CD4-positive, alpha-beta memory T cell (primary cell): ENCODE data around the gene RPL18A. TPM values are rescaled to one million over a fixed set of nuclear protein-coding genes. Genes with fewer than 3 reads are reported as not detected.
A peak's percentile ranks its signal among the peaks of the same experiment; 100 is the strongest.

Source experiments
- CTCF ChIA-PET: fragments of 350-600 bp; sonication (Branson Sonifier 250); formaldehyde crosslinking; loops from one replicate; lab custom pipeline; 2021; ENCODE audit warnings: inconsistent platforms; ENCODE audit not compliant: partially characterized antibody; lab: Charles Lee
- POLR2A ChIA-PET: fragments of 350-600 bp; sonication (Branson Sonifier 250); formaldehyde crosslinking; loops from one replicate; lab custom pipeline; 2021; ENCODE audit not compliant: partially characterized antibody; lab: Charles Lee
- DNase-seq, 5 donors: peaks; one replicate each; pipeline versions ENCODE4 v3.0.0 to v3.0.0-alpha.2; 2020 to 2022; ENCODE audit warnings: mixed read lengths in 1 of 5
- H3K27ac ChIP-seq: one replicate; pipeline ENCODE4 v1.7.0; 2013; ENCODE audit warnings: low read depth, low read length
- H3K27me3 ChIP-seq: 2 replicates; pipeline ENCODE4 v1.7.0; 2013; ENCODE audit warnings: mild to moderate bottlenecking, low read length, moderate library complexity; ENCODE audit not compliant: insufficient read depth
- H3K36me3 ChIP-seq: 2 replicates; pipeline ENCODE4 v1.7.0; 2013; ENCODE audit warnings: mild to moderate bottlenecking, low read length, moderate library complexity; ENCODE audit not compliant: insufficient read depth
- H3K4me1 ChIP-seq: 2 replicates; pipeline ENCODE4 v1.7.0; 2013; ENCODE audit warnings: mild to moderate bottlenecking, low read length, moderate library complexity; ENCODE audit not compliant: insufficient read depth
- H3K4me3 ChIP-seq, 2 donors: one replicate each; pipeline ENCODE4 v1.7.0; 2013; ENCODE audit warnings: low read length in 2 of 2, mild to moderate bottlenecking in 1 of 2
- H3K9me3 ChIP-seq, 2 donors: one replicate each; pipeline ENCODE4 v1.7.0; 2013; ENCODE audit warnings: low read length in 2 of 2, control low read depth in 1 of 2; ENCODE audit not compliant: control insufficient read depth in 1 of 2
- H3K27ac Mint-ChIP-seq, 7 donors: one replicate each; pipeline ENCODE4 v1.8.0; 2020 to 2021; ENCODE audit warnings: mixed read lengths in 7 of 7, mild to moderate bottlenecking in 6 of 7, inconsistent platforms in 3 of 7, moderate library complexity in 3 of 7
- H3K27me3 Mint-ChIP-seq, 2 donors: one replicate each; pipeline ENCODE4 v1.8.0; 2020 to 2021; ENCODE audit warnings: mixed read lengths in 2 of 2
- H3K36me3 Mint-ChIP-seq, 2 donors: one replicate each; pipeline ENCODE4 v1.8.0; 2020 to 2021; ENCODE audit warnings: mixed read lengths in 2 of 2, inconsistent platforms in 1 of 2, mild to moderate bottlenecking in 1 of 2
- H3K4me1 Mint-ChIP-seq, 4 donors: one replicate each; pipeline ENCODE4 v1.8.0; 2020 to 2021; ENCODE audit warnings: mixed read lengths in 4 of 4, mild to moderate bottlenecking in 1 of 4
- H3K4me3 Mint-ChIP-seq, 8 donors: one replicate each; pipeline ENCODE4 v1.8.0; 2020 to 2021; ENCODE audit warnings: mixed read lengths in 8 of 8, mild to moderate bottlenecking in 7 of 8, moderate library complexity in 6 of 8, inconsistent platforms in 3 of 8
- H3K9me3 Mint-ChIP-seq, 8 donors: one replicate each; pipeline ENCODE4 v1.8.0; 2020 to 2021; ENCODE audit warnings: mixed read lengths in 8 of 8, mild to moderate bottlenecking in 5 of 8, inconsistent platforms in 3 of 8, moderate library complexity in 1 of 8
- intact Hi-C: fragments of 100-400 bp; cut with micrococcal nuclease; formaldehyde crosslinking; loops from one replicate; pipeline ENCODE4 v1.15.1; 2023
- polyA plus RNA-seq, 2 donors: library from polyadenylated mRNA; unstranded; fragments of 300-500 nt; fragmentation: Illumina TruSeq; gene quantifications; one replicate each; pipeline ENCODE4 v1.2.3, GENCODE V29; 2021
- total RNA-seq, 2 experiments: library from RNA; stranded (reverse); gene quantifications; one replicate each; pipeline ENCODE4 v1.2.3, GENCODE V29; 2021

Gene RPL18A
- total RNA-seq (1,000 to 10,000 TPM; 3,084 to 3,117 TPM), polyA plus RNA-seq (1,000 to 10,000 TPM; 3,184 to 4,119 TPM)

- peaks cover 36% of the 10 kb centered on the region for H3K4me1 ChIP-seq
- intact Hi-C loops = loop anchor here (1.0 to 10.0 kb wide), 9 partner anchors 9 to 395 kb away; partner anchors contain the start of genes FCHO1, MAP1S and NXNL1
- peak; percentile 96 to 100 (median 99) for DNase-seq
- Mint-ChIP-seq H3K36me3 (peaks cover 29 to 35% of the 10 kb centered on the region in 2 donors), H3K4me1 (peaks cover 21 to 46% (median 29%) of the 10 kb centered on the region in 4 donors), H3K9me3 (peaks cover 0 to 2% (median 0%) of the 10 kb centered on the region in 8 donors), H3K4me3 (peak within 1 kb of the TSS; percentile 98 to 100 (median 100)), H3K27me3 (no peaks in the 10 kb centered on the region), H3K27ac (peak within 1 kb of the TSS; percentile 88 to 100 (median 98))
- CTCF ChIA-PET = interaction anchor here (0.6 to 11.3 kb wide), 39 partner anchors 10 to 410 kb away, joined by 3 to 306 read pairs (median 3); partner anchors contain the start of genes CCDC124, JAK3, MAP1S and SLC5A5
- peak within 1 kb of the TSS; percentile 91 to 100 for H3K4me3 ChIP-seq
- peaks cover 38% of the 10 kb centered on the region for H3K36me3 ChIP-seq
- H3K9me3 ChIP-seq = no peaks in the 10 kb centered on the region
- H3K27me3 ChIP-seq = no peaks in the 10 kb centered on the region
- POLR2A ChIA-PET = interaction anchor here (0.6 to 8.1 kb wide), 31 partner anchors 10 to 931 kb away, joined by 3 to 340 read pairs (median 4); partner anchors contain the start of genes ARRDC2, CCDC124, FCHO1 and JAK3
- peak within 1 kb of the TSS; percentile 79 for H3K27ac ChIP-seq
These were observed at the start of gene RPL18A for GRCh38 chr19:17859533-17860330. Gene RPL18A (plus strand): TSS chr19:17859910. CDS start chr19:17859957, 47 bp downstream.

- no peaks in the 10 kb centered on the region for H3K9me3 Mint-ChIP-seq
- DNase-seq = no peak
- intact Hi-C loops = no loop called here
These were observed 48.6 kb upstream of the RPL18A start for GRCh38 chr19:17811103-17811502.

GRCh38 chr19:17811681-17812080 lies 48.0 kb upstream of the RPL18A start:
- Mint-ChIP-seq H3K4me1 (peaks cover 4 to 18% (median 7%) of the 10 kb centered on the region in 4 donors), H3K36me3 (peaks cover 1 to 4% of the 10 kb centered on the region in 2 donors), H3K27me3 (no peaks in the 10 kb centered on the region), H3K4me3 (no peak overlapping the region), H3K9me3 (no peaks in the 10 kb centered on the region), H3K27ac (peak overlapping the region in 1 of 7 donors; percentile 10)
- Histone ChIP-seq H3K27ac (no peak overlapping the region), H3K4me3 (no peak overlapping the region), H3K36me3 (no peaks in the 10 kb centered on the region), H3K4me1 (peaks cover 15% of the 10 kb centered on the region), H3K27me3 (no peaks in the 10 kb centered on the region), H3K9me3 (no peaks in the 10 kb centered on the region)
- intact Hi-C loops = no loop called here
- ChIA-PET POLR2A (no interaction called here), CTCF (no interaction called here)
- DNase-seq = no peak

More at GRCh38 chr19:17811103-17811502, 48.6 kb upstream of the RPL18A start:
- Histone ChIP-seq H3K9me3 (no peaks in the 10 kb centered on the region), H3K36me3 (no peaks in the 10 kb centered on the region), H3K4me3 (no peak overlapping the region), H3K27ac (no peak overlapping the region), H3K27me3 (no peaks in the 10 kb centered on the region), H3K4me1 (peaks cover 20% of the 10 kb centered on the region)
- H3K4me3 Mint-ChIP-seq = no peak overlapping the region
- H3K27me3 Mint-ChIP-seq = no peaks in the 10 kb centered on the region
- CTCF ChIA-PET = no interaction called here
- H3K36me3 Mint-ChIP-seq = peaks cover 0 to 4% of the 10 kb centered on the region in 2 donors
- H3K27ac Mint-ChIP-seq = no peak overlapping the region
- POLR2A ChIA-PET = interaction anchor here (0.6 kb wide), 1 partner anchor 62 kb away, joined by 5 read pairs; no protein-coding TSS in a partner anchor
- peaks cover 4 to 21% (median 7%) of the 10 kb centered on the region in 4 donors for H3K4me1 Mint-ChIP-seq

- H3K9me3 ChIP-seq = no peaks in the 10 kb centered on the region
- H3K4me3 ChIP-seq = no peak overlapping the region
- no peak overlapping the region for H3K4me3 Mint-ChIP-seq
- DNase-seq = no peak
- no peaks in the 10 kb centered on the region for H3K27me3 ChIP-seq
- ChIA-PET CTCF (no interaction called here), POLR2A (no interaction called here)
- H3K27me3 Mint-ChIP-seq = no peaks in the 10 kb centered on the region
- peaks cover 4 to 14% (median 7%) of the 10 kb centered on the region in 4 donors for H3K4me1 Mint-ChIP-seq
- peaks cover 1 to 4% of the 10 kb centered on the region in 2 donors for H3K36me3 Mint-ChIP-seq
- H3K27ac Mint-ChIP-seq = peak overlapping the region in 1 of 7 donors; percentile 10
- no peaks in the 10 kb centered on the region for H3K9me3 Mint-ChIP-seq
- no peak overlapping the region for H3K27ac ChIP-seq
- no peaks in the 10 kb centered on the region for H3K36me3 ChIP-seq
- H3K4me1 ChIP-seq = peaks cover 11% of the 10 kb centered on the region
- intact Hi-C loops = no loop called here
These were observed 47.6 kb upstream of the RPL18A start for GRCh38 chr19:17812099-17812498.

GRCh38 chr19:17817668-17818363 lies 41.9 kb upstream of the RPL18A start:
- no peaks in the 10 kb centered on the region for H3K9me3 ChIP-seq
- no peak overlapping the region for H3K27ac ChIP-seq
- H3K27me3 ChIP-seq = no peaks in the 10 kb centered on the region
- ChIA-PET CTCF (no interaction called here), POLR2A (interaction anchor here (0.9 kb wide), 1 partner anchor 15 kb away, joined by 3 read pairs; no protein-coding TSS in a partner anchor)
- intact Hi-C loops = no loop called here
- H3K4me3 ChIP-seq = no peak overlapping the region
- Mint-ChIP-seq H3K4me1 (peaks cover 0 to 2% (median 0%) of the 10 kb centered on the region in 4 donors), H3K36me3 (peaks cover 0 to 1% of the 10 kb centered on the region in 2 donors), H3K9me3 (no peaks in the 10 kb centered on the region), H3K4me3 (no peak overlapping the region), H3K27ac (no peak overlapping the region), H3K27me3 (no peaks in the 10 kb centered on the region)
- H3K4me1 ChIP-seq = no peaks in the 10 kb centered on the region
- no peak for DNase-seq
- no peaks in the 10 kb centered on the region for H3K36me3 ChIP-seq

- Mint-ChIP-seq H3K27ac (no peak within 1 kb of the TSS), H3K4me1 (peaks cover 0 to 2% (median under 1%) of the 10 kb centered on the region in 4 donors), H3K27me3 (no peaks in the 10 kb centered on the region), H3K36me3 (peaks cover 7 to 10% of the 10 kb centered on the region in 2 donors), H3K4me3 (no peak within 1 kb of the TSS), H3K9me3 (no peaks in the 10 kb centered on the region)
- Histone ChIP-seq H3K27ac (no peak within 1 kb of the TSS), H3K4me3 (no peak within 1 kb of the TSS), H3K9me3 (no peaks in the 10 kb centered on the region), H3K36me3 (no peaks in the 10 kb centered on the region), H3K4me1 (no peaks in the 10 kb centered on the region), H3K27me3 (no peaks in the 10 kb centered on the region)
- intact Hi-C loops = no loop called here
- DNase-seq = no peak
- ChIA-PET CTCF (no interaction called here), POLR2A (interaction anchor here (0.6 to 2.5 kb wide), 2 partner anchors 9 to 18 kb away, joined by 3 to 8 read pairs; no protein-coding TSS in a partner anchor)
These were observed 38.5 kb upstream of the RPL18A start, which contains the start of gene INSL3 for GRCh38 chr19:17821190-17821589. Gene INSL3 (minus strand): TSS chr19:17821519. CDS start chr19:17821506, 13 bp downstream.
